RPMI8226 (cell line): ENCODE data around the gene NDUFAF3.
"Not testable (repeated sequence)": the region's sequence is repeated elsewhere in the genome, so short reads cannot be mapped to it uniquely, and the experiment has no call there.

ENCODE experiments used
- DNase-seq: peaks from one replicate; pipeline ENCODE4 v3.0.0-alpha.2; 2015

Gene NDUFAF3

DNA sequence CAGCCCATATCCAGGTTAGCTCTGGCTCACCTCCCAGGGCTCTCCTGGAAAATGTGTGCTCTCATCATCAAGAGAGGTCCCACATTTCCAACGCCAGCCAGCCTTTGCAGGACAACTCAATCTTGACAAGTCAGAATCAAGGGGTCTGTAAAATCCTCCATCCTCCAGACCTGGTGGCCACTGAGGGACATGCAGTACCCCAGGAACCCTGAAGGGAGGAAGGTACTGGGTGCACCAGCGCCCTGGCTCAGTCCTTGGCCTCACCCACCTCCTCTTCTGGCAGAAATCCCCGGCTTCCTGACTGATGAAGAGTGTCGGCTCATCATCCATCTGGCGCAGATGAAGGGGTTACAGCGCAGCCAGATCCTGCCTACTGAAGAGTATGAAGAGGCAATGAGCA lies 20.8 kb upstream of the NDUFAF3 start:
- no peak for DNase-seq

DNA sequence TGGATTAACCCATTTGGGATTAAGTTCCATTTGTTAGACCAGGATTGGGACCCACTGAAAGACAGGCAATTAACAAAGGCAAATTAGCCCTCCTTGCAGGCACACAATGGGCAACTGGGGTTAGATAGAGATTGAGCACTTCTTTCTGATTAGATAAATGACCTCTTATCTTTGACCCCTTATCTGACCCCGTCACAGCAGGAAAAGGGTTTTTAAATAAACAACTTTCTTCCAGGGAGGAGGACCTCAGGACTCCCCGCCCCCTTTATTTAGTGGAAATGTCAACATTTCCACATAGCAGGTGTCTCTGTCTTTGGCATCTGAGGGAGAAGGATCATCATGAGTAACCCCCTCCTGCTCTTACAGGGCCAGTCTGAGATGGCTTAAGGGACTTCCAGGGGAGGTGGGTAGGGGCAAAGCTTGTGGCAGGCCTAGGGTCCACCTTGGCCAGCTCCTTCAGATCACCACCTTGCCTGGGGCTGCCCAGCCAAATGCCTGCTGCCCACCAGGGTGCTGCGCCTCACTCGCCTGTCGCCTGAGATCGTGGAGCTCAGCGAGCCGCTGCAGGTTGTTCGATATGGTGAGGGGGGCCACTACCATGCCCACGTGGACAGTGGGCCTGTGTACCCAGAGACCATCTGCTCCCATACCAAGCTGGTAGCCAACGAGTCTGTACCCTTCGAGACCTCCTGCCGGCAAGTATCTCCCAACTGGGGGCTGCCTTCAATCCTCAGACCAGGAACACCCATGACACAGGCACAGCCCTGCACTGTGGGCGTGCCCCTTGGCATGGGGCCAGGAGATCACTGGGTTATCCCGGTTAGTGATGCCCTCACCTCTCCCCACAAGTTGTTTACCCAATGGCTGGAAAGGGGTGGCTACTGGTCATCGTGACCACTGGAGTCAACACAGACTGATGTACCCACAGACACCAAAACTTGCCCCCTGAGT lies 17.3 kb upstream of the NDUFAF3 start:
- no peak for DNase-seq

DNA sequence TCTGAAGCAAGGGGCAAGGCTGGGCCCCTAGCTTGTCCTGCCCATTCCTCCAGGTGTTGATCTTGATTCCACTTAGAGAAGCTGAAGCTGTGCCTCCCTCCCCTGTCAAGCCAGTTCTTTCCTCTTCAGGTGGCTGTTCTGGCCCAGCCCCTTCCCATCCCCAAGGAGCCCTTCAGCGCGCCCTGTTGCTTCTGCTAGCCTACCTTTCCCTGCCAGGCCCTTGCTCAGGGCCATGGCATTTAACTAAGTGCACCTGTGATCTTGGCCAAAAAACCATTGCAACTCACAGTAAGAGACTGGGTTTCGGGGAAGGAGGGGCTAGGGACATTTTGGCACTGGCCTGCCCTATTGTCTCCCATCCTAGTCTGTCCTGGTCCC lies 16.6 kb upstream of the NDUFAF3 start:
- DNase-seq = no peak

DNA sequence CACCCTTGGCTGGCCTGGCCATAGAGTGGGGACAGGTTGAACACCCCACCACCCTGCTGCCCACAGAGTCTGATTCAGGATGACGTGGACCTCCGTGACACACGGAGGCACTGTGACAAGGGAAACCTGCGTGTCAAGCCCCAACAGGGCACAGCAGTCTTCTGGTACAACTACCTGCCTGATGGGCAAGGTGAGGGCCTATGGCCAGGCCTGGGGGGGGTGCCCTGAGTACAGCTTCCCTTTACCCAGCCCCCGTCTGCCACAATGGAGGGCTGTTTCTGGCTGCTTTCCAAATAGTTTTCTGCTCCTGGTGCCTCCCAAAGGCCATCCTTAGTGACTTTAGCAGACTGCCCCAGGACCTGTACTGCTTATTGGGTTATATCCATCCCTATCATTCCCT lies 15.9 kb upstream of the NDUFAF3 start:
- DNase-seq = no peak

DNA sequence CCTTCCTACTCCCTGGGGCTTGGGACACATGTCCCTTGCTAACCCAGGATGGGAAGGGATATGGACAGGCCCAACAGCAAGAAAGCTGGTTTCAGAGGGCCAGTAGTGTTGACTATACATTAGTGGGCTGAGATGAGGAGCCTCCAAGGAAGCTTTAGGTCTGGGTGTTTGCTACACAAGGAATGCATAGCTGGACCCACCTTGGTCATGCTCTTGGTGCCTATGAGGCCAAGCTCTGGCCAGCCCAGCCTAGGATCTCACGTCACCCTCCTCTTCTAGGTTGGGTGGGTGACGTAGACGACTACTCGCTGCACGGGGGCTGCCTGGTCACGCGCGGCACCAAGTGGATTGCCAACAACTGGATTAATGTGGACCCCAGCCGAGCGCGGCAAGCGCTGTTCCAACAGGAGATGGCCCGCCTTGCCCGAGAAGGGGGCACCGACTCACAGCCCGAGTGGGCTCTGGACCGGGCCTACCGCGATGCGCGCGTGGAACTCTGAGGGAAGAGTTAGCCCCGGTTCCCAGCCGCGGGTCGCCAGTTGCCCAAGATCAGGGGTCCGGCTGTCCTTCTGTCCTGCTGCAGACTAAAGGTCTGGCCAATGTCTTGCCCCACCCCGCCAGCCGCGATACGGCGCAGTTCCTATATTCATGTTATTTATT lies 15.4 kb upstream of the NDUFAF3 start:
- DNase-seq = no peak

DNA sequence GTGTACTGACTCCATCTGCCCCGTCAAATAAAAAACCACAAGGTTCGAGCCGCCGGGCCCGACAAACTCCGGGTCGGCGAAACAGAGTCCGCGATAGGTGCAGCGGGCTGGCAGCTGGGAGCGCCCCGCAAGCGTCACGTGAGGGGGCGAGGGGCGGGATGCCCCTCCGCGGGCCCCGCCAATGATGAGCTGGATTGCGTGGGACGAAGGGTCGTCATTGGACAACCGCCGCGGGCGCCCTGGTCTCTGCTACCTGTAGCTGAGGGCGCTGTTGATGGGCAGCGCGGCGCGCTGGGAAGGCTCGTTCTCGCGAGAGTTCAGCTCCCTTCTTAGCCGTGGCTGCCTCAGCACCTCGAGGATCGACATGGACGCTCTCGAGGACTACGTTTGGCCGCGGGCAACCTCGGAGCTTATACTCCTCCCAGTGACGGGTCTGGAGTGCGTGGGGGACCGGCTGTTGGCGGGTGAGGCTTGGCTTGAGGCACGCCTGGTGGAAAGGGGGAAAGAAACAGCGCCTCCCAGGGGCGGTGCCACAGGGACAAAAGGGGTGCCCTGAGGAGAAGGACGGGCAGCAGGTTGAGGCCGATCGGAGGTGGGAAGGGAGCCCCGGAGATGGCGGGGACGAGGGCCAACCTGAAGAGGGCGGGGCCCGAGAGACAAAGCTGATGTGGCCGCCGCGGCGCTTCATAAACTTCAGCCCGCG lies 14.7 kb upstream of the NDUFAF3 start, which contains the start of gene WDR6:
WDR6 (plus strand) TSS at position 324 of the 703 bp plus-strand sequence; CDS start at position 365, 41 bp downstream.
- DNase-seq = peak; percentile 98

DNA sequence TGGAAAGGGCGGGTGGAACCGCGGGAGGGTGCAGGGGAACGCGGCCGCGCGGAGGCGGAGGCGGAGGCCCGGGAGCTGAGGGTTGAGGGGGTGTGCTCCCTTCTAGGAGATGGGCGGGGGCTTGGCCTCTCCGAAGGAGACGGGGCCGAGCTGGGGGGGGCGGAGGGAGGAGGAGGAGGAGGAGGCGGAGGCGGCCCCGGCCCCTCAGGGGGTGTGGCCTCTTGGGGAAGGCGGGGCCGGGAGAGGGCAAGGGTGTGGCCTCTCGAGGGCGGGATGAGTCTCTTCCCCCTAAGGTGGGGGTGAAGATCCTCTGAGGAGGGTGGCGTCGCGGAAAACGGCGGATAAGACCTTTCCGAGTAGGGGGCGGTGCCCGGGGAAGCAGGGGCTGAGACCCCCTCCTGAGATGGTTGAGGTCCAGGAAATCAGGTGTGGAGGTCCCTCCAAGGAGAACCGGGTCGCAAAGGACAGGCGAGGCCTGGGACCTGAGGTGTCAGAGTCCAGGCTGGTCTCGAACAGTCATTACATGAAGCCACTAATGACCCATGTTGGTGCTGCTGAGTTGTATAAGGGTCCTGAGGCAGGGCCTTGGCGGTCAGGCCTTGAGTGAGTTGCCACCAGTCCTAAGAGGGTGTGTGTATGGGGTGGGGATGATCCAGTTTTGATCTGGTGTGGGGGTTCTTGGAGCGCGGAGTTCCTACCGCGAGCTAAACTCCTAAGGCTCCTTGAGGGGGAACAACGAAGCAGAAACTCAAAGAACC lies 14.0 kb upstream of the NDUFAF3 start:
- peak; percentile 94 for DNase-seq

DNA sequence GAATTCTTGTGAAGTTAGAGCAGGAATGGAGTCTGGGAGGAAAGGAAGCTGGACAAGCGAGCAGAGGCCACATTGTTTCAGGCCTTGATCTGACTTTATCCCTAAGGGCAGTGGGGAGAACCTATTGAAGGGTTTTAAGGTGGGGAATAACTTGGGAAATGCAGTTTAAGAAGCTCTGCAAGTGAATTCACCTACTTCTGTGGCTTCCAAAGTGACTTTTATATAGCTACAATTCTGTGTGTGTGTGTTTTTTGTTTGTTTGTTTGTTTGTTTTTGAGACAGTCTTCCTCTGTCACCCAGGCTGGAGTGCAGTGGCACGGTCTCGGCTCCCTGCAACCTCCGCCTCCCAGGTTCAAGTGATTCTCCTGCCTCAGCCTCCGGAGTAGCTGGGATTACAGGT lies 13.3 kb upstream of the NDUFAF3 start:
- not testable (repeated sequence) for DNase-seq

DNA sequence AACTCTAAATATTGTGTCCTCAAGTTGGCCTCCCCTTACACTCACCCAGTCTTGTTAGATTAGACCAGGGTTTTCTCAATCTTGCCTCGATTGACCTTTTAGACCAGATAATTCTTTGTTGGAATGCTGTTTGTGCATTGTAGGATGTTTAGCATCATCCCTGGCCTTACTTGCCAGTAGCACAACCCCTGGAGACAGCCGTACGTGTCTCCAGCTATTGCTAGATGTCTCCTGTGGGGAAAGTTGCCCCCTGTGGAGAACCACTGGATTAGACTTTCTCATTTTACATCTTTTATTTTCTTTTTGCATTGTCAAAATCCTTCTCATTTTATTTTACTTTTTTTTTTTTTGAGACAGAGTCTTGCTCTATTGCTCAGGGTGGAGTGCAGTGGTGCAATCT lies 12.5 kb upstream of the NDUFAF3 start:
- no peak for DNase-seq

DNA sequence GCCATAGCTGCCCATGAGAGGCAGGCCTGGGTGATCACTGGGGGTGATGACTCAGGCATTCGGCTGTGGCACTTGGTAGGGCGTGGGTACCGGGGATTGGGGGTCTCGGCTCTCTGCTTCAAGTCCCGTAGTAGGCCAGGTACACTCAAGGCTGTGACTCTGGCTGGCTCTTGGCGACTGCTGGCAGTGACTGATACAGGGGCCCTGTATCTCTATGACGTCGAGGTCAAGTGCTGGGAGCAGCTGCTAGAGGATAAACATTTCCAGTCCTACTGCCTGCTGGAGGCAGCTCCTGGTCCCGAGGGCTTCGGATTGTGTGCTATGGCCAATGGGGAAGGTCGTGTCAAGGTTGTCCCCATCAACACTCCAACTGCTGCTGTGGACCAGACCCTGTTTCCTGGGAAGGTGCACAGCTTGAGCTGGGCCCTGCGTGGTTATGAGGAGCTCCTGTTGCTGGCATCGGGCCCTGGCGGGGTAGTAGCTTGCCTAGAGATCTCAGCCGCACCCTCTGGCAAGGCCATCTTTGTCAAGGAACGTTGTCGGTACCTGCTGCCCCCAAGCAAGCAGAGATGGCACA lies 9.4 kb upstream of the NDUFAF3 start:
- no peak for DNase-seq

DNA sequence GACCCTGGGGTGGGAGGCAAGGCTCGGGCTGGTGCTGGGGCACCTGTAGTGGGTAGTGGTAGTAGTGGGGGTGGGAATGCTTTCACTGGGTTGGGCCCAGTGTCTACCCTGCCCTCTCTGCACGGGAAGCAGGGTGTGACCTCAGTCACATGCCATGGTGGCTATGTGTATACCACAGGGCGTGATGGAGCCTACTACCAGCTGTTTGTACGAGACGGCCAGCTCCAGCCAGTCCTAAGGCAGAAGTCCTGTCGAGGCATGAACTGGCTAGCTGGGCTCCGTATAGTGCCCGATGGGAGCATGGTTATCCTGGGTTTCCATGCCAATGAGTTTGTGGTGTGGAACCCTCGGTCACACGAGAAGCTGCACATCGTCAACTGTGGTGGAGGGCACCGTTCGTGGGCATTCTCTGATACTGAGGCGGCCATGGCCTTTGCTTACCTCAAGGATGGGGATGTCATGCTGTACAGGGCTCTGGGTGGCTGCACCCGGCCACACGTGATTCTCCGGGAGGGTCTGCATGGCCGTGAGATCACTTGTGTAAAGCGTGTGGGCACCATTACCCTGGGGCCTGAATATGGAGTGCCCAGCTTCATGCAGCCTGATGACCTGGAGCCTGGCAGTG lies 8.7 kb upstream of the NDUFAF3 start:
- DNase-seq = no peak

DNA sequence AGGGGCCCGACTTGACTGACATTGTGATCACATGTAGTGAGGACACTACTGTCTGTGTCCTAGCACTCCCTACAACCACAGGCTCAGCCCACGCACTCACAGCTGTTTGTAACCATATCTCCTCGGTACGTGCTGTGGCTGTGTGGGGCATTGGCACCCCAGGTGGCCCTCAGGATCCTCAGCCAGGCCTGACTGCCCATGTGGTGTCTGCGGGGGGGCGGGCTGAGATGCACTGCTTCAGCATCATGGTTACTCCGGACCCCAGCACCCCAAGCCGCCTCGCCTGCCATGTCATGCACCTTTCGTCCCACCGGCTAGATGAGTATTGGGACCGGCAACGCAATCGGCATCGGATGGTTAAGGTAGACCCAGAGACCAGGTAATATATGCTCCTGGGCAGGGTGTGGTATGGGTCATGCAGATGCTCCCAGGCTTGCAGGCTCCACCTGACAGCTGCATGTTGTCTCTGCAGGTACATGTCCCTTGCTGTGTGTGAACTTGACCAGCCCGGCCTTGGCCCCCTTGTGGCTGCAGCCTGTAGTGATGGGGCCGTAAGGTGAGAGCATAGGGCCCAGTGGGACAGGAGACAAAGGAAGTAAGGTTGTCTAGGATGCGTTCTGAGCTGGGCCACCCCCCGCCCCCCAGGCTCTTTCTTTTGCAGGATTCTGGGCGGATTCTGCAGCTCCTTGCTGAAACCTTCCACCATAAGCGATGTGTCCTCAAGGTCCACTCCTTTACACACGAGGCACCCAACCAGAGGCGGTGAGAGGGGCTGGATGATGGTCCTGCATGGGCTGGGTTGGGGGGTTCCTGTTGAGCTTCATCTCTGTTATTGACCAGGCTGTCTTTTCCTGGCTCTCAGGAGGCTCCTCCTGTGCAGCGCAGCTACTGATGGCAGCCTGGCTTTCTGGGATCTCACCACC lies 7.9 kb upstream of the NDUFAF3 start:
- peak; percentile 68 for DNase-seq

DNA sequence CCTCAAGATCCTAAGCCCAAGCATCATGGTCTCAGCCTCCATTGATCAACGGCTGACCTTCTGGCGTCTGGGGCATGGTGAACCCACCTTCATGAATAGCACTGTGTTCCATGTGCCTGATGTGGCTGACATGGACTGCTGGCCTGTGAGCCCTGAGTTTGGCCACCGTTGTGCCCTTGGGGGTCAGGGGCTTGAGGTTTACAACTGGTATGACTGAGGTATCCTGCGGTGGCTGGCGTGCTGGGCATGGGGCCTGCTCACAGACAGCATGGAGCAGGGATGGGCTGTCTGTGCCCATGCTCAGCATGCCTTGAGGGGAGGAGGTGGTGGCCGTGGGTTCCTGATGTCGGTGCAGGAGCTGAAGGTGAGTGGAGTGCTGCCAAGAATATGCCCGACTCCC lies 6.8 kb upstream of the NDUFAF3 start:
- DNase-seq = no peak

DNA sequence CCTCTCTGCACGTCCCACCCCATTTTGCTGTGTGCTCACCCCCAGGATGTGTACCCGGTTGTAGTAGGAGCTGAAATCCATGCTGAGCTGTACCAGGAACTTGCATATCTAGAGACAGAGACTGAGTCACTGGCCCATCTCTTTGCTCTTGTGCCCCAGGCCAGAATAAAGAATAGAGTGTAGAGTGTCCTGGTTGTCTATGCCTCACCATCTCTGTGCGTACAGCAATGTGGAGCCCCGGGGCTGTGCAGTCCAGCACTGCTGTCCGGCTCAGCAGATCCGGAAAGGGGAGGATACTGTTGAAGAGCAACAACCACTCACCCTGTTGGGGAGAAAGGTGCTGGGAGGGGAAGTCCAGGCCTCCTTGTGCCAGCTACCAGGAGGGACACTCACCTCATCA lies 6.2 kb upstream of the NDUFAF3 start:
- no peak for DNase-seq

DNA sequence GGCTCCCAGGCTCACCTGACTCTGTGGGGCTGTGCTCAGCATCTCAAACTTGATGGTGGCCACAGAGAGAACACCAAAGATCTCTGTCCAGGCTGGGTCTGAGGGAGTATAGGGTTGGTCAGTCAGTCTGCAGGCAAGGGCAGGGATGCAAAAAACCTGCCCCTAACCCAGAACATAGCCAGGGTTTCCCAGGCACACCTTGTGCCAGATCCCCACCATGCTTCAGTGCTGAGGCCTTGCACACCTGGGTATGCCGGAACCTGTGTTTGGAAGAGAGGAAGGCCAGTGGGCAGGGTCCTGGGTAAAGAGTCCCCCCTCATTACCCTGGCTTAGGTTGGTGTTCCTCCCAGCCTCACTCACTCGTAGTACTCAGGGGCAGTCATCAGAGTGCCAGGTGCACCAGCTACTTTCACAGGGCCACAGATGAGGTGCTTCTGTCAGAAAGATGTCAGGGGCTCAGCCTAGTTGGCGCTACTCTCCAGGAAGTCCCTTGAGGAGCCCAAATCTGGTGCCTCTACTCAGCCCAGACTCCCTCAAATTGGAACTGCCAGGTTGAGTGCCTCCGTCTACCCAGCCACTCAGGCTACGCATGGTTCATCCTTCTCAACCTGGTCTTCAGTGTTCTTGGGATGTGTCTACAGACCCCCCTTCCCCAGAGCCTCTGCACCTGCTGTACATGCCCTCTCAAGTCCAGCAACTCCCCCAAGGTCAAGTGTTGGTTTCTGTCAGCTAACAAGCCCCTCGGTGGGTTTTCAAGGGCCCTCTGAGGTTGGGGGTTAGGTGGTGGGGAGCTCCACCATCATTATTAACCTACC lies 5.3 kb upstream of the NDUFAF3 start:
- no peak for DNase-seq

DNA sequence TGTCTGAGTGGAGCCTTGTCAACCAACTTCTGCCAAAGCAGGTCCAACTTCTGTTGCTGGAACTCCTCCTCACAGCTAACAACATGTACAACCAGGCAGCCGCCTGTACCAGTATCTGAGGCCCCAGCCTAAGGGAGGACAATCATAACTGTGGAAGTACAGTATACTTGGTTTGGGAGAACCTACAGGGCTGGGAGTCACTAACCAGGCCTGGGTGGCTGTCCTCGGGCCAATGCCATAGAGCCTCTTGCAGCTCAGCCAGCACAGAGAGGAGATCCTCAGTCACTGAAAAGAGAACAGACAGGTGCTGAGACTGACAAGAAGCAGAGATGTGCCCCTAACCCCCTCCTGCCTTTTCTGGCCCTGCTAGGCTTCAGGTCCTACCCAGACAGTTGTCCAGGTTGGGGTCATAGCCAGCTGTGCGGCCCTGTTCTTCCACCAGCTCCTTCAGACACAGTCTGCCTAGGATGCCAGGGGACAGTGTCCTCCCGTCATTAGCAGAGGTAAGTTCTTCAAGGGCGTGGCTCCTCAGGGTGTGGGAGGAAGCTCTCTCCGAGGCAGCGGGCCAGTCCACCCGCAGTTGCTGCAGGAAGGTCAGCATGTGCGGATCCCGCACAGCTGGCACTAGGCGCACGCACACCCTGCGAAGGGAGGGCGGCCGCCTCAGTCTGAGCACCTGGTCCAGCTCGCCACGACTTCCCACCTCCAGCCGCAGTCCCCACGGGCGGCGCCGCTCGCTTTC lies 4.5 kb upstream of the NDUFAF3 start:
- DNase-seq = peak; percentile 78

DNA sequence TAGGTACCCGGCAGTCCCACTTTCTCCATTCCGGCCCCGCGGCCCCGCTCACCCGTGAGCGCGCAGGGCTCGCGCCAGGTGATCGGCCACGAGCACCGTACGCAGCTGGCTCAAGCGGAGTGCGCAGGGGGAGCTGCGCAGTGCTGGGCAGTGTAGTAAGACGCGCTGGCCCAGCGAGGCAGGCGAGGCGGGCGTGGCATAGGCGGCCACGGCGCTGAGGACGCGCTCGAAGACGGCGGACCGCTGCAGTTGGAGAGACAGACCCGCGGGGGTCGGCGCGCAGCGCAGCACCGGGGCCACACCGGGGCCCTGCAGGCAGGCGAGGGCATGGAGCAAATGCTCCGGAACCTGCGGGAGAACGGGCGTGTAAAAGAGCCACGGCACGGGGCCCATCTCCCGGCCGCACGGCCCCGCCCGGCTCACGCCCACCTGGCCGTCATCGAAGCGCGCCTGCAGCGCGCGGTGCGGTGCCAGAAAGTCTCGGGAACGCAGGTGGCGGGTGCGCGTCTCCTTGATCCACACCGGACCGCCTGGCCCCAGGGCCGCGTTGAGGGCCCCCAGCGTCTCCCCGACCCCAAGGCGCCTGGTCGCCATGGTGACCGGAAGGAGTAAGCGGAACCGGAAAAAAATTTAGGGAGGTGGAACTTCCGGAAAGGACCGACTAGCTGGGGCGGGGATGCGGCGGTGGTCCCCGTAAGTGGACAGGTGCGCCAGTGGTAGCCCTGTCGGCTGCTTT lies 3.8 kb upstream of the NDUFAF3 start, which contains the start of gene DALRD3:
DALRD3 (minus strand) TSS at position 610 of the 736 bp plus-strand sequence; CDS start at position 594, 16 bp downstream.
- peak; percentile 77 for DNase-seq

DNA sequence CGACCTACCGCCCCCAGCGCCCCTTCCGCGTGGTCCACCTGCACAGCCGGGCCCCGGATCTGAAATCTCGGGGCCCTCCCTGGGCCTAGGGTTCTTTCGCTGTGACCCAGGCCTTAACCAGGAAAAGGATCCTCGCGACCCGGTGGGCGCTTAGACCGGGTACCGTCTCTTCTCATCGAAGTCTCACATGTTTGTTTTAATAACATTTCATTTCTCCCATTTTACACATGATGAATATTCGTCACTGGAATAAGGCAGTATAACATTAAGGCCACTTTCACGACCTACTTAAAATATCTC lies 3.3 kb upstream of the NDUFAF3 start:
- DNase-seq = no peak

DNA sequence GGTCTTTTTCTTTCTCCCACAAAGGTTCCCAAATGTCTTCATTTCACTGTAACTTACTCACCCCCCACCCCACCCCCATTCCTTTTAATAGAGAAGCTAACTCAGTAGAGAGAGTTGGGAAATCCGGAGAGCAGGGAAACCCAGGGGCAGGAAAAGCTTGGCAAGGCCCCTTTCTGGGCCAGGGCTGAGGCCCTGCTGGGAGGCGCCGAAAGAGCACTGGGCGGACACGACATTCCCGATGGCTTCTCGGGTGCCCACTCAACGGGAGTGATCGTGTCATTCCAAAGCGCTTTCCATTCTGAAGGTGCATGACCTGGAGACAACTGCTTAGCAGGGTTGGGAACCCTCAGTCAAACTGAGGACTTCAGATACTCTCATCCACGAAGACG lies 2.0 kb upstream of the NDUFAF3 start:
- DNase-seq = no peak
